ENCODE results near the gene BCL2L2.
"Not testable (repeated sequence)": the region's sequence is repeated elsewhere in the genome, so short reads cannot be mapped to it uniquely, and the experiment has no call there.

BCL2L2 gene

DNA sequence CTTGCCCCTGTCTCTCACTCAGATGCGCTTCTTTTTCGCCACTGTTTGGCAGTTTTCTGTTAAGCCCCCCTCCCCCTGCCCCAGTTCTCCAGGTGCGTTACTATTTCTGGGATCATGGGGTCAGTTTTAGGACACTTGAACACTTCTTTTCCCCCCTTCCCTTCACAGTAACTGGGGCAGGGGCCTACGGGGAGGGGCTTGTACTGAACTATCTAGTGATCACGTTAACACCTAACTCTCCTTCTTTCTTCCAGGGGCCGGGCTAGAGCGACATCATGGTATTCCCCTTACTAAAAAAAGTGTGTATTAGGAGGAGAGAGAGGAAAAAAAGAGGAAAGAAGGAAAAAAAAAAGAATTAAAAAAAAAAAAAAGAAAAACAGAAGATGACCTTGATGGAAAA lies 18.4 kb downstream of the BCL2L2 start:
- no peak for DNase-seq

DNA sequence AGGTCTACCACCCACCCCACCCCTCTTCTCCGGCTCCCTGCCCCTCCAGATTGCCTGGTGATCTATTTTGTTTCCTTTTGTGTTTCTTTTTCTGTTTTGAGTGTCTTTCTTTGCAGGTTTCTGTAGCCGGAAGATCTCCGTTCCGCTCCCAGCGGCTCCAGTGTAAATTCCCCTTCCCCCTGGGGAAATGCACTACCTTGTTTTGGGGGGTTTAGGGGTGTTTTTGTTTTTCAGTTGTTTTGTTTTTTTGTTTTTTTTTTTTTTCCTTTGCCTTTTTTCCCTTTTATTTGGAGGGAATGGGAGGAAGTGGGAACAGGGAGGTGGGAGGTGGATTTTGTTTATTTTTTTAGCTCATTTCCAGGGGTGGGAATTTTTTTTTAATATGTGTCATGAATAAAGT lies 19.1 kb downstream of the BCL2L2 start:
- not testable (repeated sequence) for DNase-seq

DNA sequence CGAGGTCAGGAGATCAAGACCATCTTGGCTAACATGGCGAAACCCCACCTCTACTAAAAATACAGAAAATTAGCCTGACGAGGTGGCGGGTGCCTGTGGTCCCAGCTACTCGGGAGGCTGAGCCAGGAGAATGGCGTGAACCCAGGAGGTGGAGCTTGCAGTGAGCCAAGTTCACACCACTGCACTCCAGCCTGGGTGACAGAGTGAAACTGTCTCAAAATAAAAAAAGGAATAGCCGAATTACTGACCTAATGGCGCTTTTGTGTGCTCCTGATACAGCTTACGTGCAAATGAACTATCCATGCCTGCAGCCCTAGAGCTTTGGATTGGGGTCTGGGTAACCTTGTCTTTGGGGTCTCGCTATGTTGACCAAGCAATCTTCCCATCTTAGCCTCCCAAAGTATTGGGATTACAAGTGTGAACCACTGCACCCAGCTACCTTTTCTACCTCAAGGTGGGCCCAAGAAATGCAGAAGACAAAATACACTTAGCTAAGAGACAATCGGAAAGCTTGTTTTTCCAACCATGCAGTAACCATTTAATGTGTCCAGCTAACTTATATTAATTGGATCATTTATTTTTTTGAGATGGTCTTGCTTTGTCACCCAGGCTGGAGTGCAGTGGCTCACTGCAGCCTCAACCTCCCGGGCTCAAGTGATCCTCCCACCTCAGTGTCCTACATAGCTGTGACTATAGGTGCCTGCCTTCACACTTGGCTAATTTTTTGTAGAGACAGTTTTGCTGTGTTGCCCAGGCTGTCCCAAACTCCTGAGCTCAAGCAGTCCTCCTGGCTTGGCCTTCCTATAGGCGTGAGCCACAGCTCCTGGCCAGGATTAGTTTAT lies 20.1 kb downstream of the BCL2L2 start:
- DNase-seq = no peak

DNA sequence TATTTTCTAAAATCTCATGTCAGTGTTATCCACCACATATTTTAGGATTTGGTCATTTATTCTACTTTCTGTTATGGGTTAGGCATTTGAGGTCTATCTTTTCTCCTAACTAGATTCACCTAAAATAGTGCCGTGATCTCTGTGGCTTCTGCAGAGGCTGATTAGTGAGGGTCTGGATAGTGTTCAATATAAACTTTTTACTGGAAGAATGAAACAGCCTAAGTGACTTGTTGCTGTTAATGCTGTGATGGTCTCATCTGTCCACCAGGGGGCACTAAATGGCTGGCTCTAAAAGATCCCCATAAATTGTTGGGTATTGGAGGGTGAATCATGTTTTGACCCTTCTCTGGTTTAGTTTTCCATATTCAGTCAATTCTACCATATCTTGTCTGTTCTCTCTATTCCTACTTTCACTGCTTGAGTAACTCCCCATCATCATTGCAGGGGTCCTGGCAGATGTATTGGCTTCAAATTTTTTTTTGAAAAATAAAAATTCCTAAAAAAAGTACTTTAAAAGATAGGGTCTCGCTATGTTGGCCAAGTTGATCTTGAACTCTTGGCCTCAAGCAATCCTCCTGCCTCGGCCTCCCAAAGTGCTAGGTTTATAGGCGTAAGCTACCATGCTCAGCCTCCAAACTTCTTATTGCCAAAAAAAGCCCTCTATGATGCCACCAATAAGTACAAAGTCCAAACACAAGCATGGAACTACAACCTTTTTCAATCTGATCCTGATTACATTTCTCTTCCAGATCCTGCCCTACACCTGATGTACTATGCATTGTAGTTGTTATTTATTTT lies 21.5 kb downstream of the BCL2L2 start:
- peak; percentile 81 for DNase-seq

DNA sequence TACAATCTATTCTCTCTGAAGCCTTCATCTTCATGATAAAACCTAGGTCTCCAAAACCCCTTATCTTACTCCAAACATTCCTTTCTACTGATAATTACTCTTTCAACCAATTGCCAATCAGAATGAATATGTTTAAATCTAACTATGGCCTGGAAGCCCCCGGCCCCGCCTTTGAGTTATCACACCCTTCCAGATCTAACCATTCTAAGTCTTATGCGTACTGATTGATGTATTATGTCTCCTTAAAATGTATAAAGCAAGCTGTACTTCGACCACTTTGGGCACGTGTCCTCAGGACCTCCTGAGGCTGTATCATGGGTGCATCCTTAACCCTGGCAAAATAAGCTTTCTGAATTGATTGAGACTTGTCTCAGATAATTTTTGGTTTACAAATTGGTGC lies 29.0 kb downstream of the BCL2L2 start:
- DNase-seq = no peak

DNA sequence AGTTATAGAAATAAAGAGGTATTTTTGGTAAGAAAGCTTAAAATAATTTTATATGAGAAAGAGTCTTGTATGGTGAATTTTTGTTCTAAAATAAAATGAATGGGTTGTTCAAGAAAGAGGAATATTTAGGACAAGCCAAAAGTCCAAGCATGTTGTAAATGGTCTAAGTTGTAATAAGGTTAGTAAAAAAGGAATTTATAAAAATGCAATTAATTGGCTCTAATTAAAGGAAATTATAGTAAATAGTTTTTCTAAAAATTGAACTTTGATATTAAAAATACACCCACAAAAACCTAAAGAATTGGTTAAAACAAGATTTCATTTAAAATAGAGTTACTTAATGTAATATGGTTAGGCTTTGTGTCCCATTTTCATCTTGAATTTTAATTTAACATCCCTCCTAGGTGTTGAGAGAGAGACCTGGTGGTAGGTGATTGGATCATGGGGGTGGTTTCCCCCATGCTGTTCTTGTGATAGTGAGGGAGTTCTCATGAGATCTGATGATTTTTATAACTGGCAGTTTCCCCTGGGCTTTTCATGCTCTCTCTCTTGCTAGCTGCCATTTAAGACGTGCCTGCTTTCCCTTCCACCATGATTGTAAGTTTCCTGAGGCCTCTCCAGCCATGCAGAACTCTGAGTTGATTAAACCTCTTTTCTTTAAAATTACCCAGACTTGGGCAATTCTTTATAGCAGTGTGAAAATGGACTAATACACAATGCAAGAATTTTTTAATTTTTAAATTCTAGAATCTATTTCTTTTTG lies 33.1 kb downstream of the BCL2L2 start:
- no peak for DNase-seq

DNA sequence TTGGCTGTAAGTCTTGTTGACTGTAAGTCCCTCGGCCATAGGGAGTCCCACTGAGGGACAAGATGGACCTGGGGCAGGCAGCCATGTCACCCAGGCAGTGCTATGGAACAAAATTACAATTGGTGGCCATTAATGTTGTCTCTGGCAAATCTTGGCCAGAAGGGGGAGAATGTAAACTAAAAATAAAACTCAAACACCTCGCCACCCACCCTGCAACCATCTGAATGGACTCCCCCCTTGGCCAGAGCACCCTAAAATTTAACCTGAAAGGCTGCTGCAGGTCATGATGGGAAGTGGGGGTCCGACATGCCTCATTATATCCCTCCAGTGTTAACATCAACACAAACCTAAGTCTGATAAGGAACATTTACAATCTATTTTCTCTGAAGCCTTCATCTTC lies 37.8 kb downstream of the BCL2L2 start:
- DNase-seq = no peak

DNA sequence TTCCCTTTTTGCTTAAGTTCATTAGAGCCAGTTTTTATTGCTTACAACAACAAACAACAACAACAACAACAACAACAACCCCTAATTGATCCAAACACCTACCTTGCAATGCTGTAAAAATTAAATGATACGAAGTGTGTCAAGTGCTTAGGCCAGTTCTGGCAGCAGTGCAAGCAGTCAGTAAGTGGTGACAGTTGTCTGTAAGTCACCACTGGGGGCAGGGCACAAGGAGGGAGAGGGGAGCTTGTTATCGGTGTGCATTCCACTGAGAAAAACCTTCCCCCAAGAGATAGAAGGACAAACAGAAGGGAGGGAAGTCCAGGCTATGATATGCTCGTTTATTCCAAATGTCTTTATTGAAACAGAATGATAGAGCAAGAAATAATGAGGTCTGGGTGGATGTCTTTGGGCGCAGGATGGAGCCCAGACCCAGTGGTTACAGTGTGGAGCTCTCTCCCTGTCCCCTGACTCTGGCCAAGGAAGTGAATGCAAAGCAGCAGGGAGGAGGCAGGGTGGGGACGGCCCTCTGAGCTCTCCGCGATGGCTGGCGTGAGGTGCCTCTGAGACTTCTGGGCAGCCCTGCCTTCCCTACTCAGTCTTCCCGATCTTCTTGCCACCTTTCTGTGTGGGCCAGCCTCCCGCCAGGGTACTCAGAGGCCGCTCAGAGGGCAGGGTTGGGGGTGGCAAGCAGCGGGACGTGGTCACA lies 39.5 kb downstream of the BCL2L2 start:
- no peak for DNase-seq

DNA sequence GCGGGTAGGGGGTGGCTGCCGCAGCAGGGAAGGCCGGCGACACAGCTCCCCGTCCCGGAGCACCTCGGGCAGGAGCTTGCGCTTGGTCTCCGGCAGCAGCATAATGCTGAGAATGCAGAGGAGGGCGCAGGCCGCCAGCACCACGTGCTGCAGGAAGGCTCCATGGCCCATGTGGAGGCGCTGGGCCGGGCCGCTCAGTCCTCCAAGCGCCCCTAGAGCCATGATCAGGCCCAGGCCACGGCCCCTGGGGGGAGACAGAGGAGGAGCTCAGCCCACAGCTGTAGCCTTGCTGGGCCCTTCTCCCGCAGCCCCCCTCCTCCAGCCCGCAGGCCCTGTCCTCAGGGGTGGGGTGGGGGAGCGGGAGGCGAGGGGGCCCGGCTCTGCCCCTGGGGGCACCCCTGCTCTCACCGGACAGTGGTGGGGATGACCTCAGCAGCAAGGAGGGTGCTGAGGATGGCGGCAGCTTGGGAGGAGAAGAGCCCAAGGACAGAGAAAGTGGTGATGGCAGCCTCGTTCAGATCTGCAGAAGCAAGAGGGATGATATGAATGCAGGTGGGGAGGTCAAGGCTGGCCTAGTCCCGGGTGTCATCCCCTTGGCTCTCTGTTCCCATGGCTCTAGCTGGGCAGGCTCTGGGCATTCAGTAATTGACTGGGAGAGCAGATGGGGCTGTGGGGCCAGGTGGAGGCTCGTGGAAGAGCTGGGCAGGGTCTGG lies 40.2 kb downstream of the BCL2L2 start:
- DNase-seq = no peak

DNA sequence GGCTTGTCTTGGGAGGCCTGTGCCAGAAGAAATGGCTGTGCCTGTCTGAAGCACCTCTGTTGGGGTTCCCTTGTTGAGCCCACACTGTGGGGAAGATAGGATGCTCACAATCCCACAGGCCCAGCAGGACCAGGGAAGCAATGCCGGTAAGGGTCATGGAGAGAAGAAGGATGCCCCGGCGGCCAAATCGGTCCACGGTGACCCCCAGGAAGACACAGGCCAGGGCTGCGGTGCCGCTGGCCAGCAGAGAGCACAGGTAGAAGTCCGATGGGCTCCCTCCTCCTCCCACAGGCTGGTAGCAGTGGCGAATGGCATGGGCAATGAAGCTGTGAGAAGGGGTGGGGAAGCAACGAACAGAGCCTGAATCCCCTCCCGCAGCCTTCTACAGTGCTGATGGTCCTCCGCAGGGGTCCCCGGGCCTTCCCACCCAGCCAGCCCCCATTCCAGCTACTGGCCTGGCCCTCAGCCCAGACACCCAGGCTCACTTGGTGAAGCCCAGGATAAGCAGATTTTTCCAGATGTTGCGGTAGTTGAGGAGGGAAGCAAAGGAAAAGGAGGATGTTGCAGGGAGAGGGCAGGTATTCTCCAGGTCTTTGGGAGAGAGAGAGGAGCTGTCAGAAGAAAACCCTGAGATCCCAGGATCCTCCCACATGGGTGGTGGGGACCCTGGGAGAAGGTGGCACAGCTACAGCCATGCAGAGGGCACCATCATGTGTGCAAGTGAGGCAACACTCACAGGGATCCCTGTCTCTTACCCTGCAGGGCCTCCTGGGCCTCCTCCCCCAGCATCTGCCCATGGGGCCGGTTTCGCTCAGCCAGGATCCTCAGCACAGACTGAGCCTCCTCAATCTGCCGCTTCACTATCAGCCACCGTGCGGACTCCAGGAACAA lies 41.0 kb downstream of the BCL2L2 start:
- no peak for DNase-seq

DNA sequence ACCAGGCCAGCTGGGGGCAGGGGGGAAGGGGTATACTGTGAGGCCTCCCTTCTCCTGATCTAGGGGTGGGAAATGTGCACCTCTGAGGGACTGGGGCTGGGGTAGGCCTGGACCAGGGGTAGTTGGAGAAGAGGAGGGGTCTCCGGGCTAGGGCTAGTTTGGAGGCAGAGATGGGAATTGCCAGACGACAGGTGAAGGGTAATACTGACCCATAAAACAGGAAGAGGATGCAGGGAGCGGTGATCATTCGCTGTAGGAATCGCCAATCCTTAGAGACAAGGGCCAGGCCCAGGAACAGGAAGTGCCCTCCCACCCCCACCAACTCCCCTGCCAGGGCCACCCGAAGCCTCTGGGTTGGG lies 41.6 kb downstream of the BCL2L2 start:
- DNase-seq = no peak

DNA sequence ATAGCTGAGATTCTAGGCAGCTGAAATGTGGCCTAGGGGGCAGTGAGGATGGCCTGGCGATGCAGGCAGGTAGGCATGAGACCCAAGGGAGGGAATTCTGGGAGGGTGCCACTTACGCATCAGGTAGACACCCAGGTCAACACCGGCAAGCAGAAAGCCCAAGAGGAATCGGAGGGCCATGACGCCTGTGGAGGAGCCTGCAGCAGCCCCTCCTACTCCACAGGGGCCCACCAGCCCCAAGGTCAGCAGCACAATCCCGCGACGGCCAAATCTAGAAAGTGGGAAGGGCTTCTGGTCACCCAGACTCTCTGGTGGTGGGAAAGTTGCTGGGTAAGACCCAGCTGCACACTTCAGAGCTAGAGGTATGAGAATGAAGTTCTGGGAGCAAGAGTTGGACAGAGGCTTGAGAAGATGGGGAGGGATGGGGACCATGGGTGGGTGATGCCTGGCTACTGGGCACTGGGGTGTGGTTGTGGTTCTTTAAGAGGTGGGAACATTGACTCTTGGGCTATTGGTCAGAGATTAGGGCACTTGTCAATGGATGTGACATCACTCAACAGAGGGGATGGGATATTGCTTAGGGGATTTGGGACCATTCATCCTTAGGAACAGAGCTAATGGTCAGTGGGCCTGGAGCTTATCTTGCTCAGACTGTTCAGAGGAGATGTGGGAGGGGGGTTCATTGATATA lies 42.7 kb downstream of the BCL2L2 start:
- no peak for DNase-seq

DNA sequence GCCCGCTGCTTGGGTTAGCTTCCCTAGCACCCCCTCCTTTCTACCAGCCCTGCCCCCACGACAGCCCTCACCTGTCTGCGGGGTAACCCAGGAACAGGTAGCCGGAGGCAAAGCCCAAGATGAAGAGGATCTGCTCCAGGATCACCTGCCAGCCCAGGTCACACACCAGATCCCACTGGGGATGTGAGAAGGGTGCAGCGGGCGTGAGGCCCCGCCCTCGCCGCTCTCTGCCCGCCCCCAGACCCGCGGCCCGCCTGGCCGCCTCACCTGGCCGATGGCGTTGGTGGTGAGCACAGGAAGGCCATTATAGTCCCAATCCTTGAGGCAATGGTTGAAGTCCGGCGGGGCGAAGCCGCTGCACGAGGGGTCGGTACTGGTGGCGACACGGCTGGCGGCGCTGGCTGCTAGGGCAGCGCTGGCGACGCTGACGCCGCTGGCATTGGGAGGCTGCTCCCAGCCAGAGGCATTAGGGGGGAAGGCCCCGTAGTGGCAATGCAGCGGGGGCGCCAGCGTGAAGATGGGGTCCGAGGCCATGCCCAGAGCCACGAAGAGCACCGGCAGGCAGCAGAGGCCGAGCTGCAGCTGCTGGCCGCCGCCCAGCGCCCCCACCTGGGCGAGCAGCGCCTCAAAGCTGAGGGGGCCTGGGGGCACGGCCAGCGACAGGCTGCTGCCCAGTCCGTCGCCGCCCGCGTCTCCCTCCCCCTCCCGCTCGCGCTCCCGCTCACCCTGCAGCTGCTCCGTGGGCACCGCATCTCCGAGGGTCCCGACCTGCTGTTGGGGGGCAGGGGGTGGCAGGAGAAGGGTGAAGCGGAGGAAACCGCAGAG lies 45.3 kb downstream of the BCL2L2 start:
- DNase-seq = no peak

DNA sequence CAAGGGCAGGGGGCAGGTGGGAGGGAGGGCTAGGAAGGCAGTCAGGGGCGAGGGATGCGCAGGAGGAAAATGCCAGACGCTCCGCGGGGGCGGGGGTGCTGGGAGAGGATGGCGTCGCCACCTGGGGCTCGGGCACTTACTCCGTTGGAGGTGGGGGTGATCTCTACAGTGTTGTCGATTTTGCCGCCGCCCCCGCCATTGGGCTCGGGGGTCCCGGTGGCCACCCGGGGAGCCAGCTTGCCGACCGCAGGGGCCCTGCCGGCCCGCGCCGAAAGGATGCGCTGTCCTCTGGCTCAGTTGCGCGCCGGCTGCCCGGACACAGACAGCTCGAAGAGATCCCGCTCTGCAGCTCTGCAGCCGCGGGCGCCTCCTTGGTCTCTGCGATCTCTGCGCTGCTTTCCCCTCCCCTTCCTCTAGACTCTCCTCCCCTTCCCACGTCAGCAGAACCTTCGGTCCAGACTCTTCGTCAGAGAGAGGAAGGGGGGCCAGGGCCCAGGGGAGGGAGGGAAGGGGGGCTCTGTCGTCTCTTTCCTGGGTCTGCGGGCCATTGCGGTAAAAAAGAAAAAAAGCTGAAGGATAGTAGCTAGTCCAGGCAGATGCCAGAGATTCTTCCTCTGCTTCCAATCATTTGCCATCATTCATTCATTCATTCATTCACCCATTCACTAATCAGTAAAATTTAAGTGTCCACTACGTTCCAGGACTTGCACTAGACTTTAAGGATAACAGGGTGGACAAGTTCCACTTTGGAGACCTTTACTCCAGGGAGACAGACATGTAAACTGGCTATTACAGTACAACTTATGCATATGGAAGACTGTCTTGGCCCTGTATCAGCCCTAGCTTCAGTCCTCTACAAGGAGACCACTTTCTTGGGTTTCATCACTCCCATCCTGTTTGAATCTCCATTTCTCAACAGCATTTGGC lies 46.1 kb downstream of the BCL2L2 start, which contains the start of gene SLC22A17:
TSS of gene SLC22A17 (minus strand) at position 382 of the 927 bp plus-strand sequence.
- DNase-seq = peak; percentile 94

DNA sequence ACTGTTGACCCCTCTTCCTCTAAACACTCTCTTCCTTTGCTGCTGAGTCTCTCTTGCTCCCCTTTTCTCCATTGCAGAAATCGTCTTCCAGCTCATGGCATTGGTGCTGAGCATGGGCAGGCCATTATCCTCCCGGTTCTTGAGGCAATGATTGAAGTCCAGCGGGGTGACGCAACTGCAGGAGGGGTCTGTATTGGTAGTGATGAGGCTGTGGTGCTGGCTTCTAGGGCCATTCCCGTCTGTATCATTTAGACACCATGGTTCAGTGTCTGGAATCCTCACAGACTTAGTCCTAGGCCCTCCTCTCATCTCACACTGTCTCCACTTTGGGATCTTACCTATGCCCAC lies 46.8 kb downstream of the BCL2L2 start:
- DNase-seq = no peak

DNA sequence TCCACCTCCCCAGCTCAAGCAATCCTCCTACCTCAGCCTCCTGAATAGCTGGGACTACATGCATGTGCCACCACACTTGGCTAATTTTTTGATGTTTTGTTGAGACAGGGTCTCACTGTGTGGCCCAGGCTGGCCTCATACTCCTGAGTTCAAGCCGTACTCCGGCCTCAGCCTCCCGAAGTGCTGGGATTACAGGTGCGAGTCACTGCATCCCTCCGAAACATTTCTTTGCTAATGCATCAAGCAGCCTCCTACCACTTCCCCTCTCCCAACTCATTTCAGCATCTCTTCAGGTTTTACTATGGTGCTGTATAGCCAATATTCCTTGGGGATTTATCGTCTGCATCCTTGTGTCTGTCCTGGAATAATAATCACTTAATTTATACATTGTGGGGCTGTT lies 48.4 kb downstream of the BCL2L2 start:
- no peak for DNase-seq

DNA sequence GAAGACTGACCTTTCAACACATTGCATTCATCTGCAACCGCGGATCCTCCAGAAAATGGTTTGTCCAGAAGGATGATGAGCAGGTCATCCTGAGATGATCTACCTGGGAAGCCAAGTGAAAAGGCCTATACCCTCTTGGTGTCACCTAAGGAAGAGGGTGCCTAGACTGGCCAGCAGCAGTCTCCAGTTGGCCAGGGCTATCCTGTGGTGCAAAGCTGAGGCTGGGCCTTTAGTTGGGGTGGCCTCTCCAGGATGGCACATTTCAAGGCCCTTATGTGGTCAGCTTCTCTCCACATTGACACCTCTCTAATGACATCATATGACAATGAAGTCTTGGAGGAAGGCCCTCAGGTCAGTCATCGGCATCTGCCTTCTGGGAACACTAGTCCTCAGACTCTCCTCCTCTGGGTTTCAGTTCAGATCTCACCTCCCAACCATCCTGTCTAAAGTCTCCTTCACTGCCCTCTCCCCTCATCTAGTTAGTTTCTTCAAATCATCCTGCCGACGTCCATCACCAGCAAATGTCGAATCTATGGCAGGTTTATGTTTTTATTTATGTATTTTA lies 49.3 kb downstream of the BCL2L2 start:
- DNase-seq = no peak

DNA sequence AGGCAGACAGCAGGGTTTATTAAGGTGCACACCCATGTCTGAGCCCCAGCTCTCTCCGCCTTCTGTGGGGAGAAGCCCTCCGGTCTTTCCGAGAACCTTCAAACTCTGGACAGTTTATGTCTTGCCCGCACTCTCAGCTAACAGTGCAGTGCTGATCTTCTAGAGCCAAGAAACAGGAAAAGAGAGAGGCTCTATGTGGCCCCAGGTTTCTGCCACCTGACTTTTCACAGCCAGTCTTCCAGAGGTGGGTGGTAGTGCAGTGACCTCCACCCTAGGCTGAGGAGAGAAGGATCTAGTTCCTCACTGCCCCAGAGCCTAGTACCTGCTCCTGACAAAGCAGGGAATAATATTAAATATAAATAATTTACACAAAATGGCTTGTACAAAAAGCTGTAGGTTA lies 50.0 kb downstream of the BCL2L2 start:
- DNase-seq = no peak
